SK-N-SH treated with all-trans-retinoic acid at 6 μM for 48 hours (cell line): ENCODE results near the gene OR51E2.

ENCODE experiments used
- ATAC-seq: fragments of 200-7000 bp; cut with Tn5 transposase; 3 replicates; pipeline ENCODE4 v1.9.1; 2020; ENCODE audit warnings: mild to moderate bottlenecking, moderate library complexity
- BACH2 ChIP-seq: fragments of 250-450 bp; sonication (Bioruptor Pico); IDR thresholded peaks from 2 replicates; pipeline ENCODE4 v1.9.0; 2021; ENCODE audit warnings: mild to moderate bottlenecking, borderline replicate concordance
- CREB5 ChIP-seq: fragments of 250-450 bp; sonication (Bioruptor Pico); IDR thresholded peaks from 2 replicates; pipeline ENCODE4 v1.5.1; 2020; ENCODE audit warnings: low read depth, mild to moderate bottlenecking, moderate library complexity
- CSDC2 ChIP-seq: fragments of 250-450 bp; sonication (Bioruptor Pico); IDR thresholded peaks from 2 replicates; pipeline ENCODE4 v1.5.0; 2020; ENCODE audit warnings: mild to moderate bottlenecking, moderate library complexity
- CSRNP3 ChIP-seq: fragments of 250-450 bp; sonication (Bioruptor Pico); IDR thresholded peaks from 2 replicates; pipeline ENCODE4 v1.5.1; 2021; ENCODE audit warnings: mild to moderate bottlenecking, moderate library complexity
- ESRRG ChIP-seq: fragments of 250-450 bp; sonication (Bioruptor Pico); IDR thresholded peaks from 2 replicates; pipeline ENCODE4 v1.6.1; 2021; ENCODE audit warnings: mild to moderate bottlenecking
- ISL1 ChIP-seq: fragments of 250-450 bp; sonication (Bioruptor Pico); IDR thresholded peaks from 2 replicates; pipeline ENCODE4 v2.1.2; 2022; ENCODE audit warnings: mild to moderate bottlenecking, moderate library complexity
- PATZ1 ChIP-seq: fragments of 250-450 bp; sonication (Bioruptor Pico); IDR thresholded peaks from 2 replicates; pipeline ENCODE4 v1.8.0; 2020; ENCODE audit warnings: mild to moderate bottlenecking, moderate library complexity, borderline replicate concordance
- POU6F1 ChIP-seq: fragments of 250-450 bp; sonication (Bioruptor Pico); IDR thresholded peaks from 2 replicates; pipeline ENCODE4 v1.8.0; 2021; ENCODE audit warnings: low read depth, mild to moderate bottlenecking, moderate library complexity, borderline replicate concordance
- PPARA ChIP-seq: fragments of 250-450 bp; sonication (Bioruptor Pico); IDR thresholded peaks from 2 replicates; pipeline ENCODE4 v1.5.0; 2020; ENCODE audit warnings: mild to moderate bottlenecking, borderline replicate concordance
- RARB ChIP-seq: fragments of 250-450 bp; sonication (Bioruptor Pico); IDR thresholded peaks from 2 replicates; pipeline ENCODE4 v1.8.0; 2021; ENCODE audit warnings: mild to moderate bottlenecking, moderate library complexity
- SNAI2 ChIP-seq: fragments of 250-450 bp; sonication (Bioruptor Pico); IDR thresholded peaks from 2 replicates; pipeline ENCODE4 v1.5.0; 2020; ENCODE audit warnings: mild to moderate bottlenecking, moderate library complexity
- TCF4 ChIP-seq: fragments of 250-450 bp; sonication (Bioruptor Pico); IDR thresholded peaks from 2 replicates; pipeline ENCODE4 v1.8.0; 2021; ENCODE audit warnings: mild to moderate bottlenecking, moderate library complexity, borderline replicate concordance
- TSHZ2 ChIP-seq: fragments of 250-450 bp; sonication (Bioruptor Pico); IDR thresholded peaks from 2 replicates; pipeline ENCODE4 v1.5.0; 2020; ENCODE audit warnings: mild to moderate bottlenecking, moderate library complexity
- ZFP30 ChIP-seq: fragments of 450-650 bp; formaldehyde crosslinking; IDR thresholded peaks from 2 replicates; pipeline ENCODE4 v1.5.0; 2022; ENCODE audit warnings: mild to moderate bottlenecking, moderate library complexity
- ZNF565 ChIP-seq: fragments of 450-650 bp; formaldehyde crosslinking; conservative IDR thresholded peaks from 2 replicates; pipeline ENCODE4 v1.5.0; 2020; ENCODE audit warnings: low read depth, mild to moderate bottlenecking, moderate library complexity
- ZNF8 ChIP-seq: fragments of 450-650 bp; formaldehyde crosslinking; IDR thresholded peaks from 2 replicates; pipeline ENCODE4 v1.5.0; 2020; ENCODE audit warnings: mild to moderate bottlenecking, moderate library complexity

OR51E2 gene

GRCh38 chr11:4699697-4700435 is 2.2 kb upstream of the OR51E2 start (continued):
- TF ChIP-seq CREB5 (CRISPR knock-in tag) (no peak), ESRRG (CRISPR knock-in tag) (no peak)

- TF ChIP-seq PATZ1 (CRISPR knock-in tag), result no peak
Observed at GRCh38 chr11:4695442-4695841, 2.2 kb downstream of the OR51E2 start.

GRCh38 chr11:4684631-4685285 is 12.9 kb downstream of the OR51E2 start:
- TF ChIP-seq ZNF565 (CRISPR knock-in tag) (no peak), BACH2 (CRISPR knock-in tag) (no peak), CSRNP3 (CRISPR knock-in tag) (no peak), SNAI2 (CRISPR knock-in tag) (no peak), TSHZ2 (CRISPR knock-in tag) (no peak), ISL1 (no peak), ZNF8 (CRISPR knock-in tag) (no peak), ESRRG (CRISPR knock-in tag) (no peak), ZFP30 (CRISPR knock-in tag) (no peak), POU6F1 (CRISPR knock-in tag) (no peak), TCF4 (CRISPR knock-in tag) (no peak)
- no peak for ATAC-seq

More at GRCh38 chr11:4695442-4695841, 2.2 kb downstream of the OR51E2 start:
- no peak for ATAC-seq

GRCh38 chr11:4682623-4683419 is 14.8 kb downstream of the OR51E2 start:
- ATAC-seq, result no peak
- TF ChIP-seq PPARA (CRISPR knock-in tag) (no peak), TCF4 (CRISPR knock-in tag) (no peak), ISL1 (no peak), ESRRG (CRISPR knock-in tag) (no peak), PATZ1 (CRISPR knock-in tag) (no peak), TSHZ2 (CRISPR knock-in tag) (no peak), CSRNP3 (CRISPR knock-in tag) (no peak), RARB (no peak), CSDC2 (CRISPR knock-in tag) (no peak)
